SK-N-SH (cell line): Measurements from ENCODE around the gene SERTAD2. TPM values are rescaled to one million over a fixed set of nuclear protein-coding genes. Genes with fewer than 3 reads are reported as not detected.

Experiments used
- CTCF ChIA-PET: fragments of 300-600, 350-600 bp; formaldehyde crosslinking; extraction: SDS; loops from one replicate; lab custom pipeline; 2021; lab: Yijun Ruan, JAX
- POLR2A ChIA-PET: fragments of 350-600 bp; sonication (Branson Sonifier 250); formaldehyde crosslinking; extraction: SDS; loops from one replicate; lab custom pipeline; 2020; ENCODE audit warnings: antibody characterized with exemption, inconsistent platforms; lab: Yijun Ruan, JAX
- DNase-seq: peaks from one replicate; pipeline ENCODE4 v3.0.0; 2012
- H2AFZ ChIP-seq: fragments of 200-600 bp; sonication (generic); 2 replicates; pipeline ENCODE4 v1.8.1; 2016; ENCODE audit warnings: antibody characterized with exemption, mild to moderate bottlenecking, low read depth
- H3F3A ChIP-seq: fragments of 200-600 bp; sonication (generic); replicated peaks from 2 replicates; pipeline ENCODE3; 2016; ENCODE audit warnings: antibody characterized with exemption, mild to moderate bottlenecking; ENCODE audit not compliant: insufficient read depth
- H3K27ac ChIP-seq, 2 experiments: fragments of 200-500 bp in 1 of 2; fragments of 200-600 bp in 1 of 2; sonication (Bioruptor generic) in 1 of 2; sonication (generic), shearing (Covaris generic) in 1 of 2; 2 replicates each; pipeline versions ENCODE4 v1.5.1 to v1.6.1; 2014 to 2016; ENCODE audit warnings: low read depth in 2 of 2, inconsistent platforms in 1 of 2, low read length in 1 of 2, mild to moderate bottlenecking in 1 of 2, mixed read lengths in 1 of 2
- H3K27me3 ChIP-seq: fragments of 200-600 bp; sonication (generic), shearing (Covaris generic); 2 replicates; pipeline ENCODE4 v1.6.1; 2016; ENCODE audit warnings: mixed run types; ENCODE audit not compliant: insufficient read depth
- H3K36me3 ChIP-seq, 2 experiments: fragments of 200-500 bp in 1 of 2; fragments of 200-600 bp in 1 of 2; sonication (Bioruptor generic) in 1 of 2; sonication (generic) in 1 of 2; replicated peaks in 1 of 2; 2 replicates each; pipeline versions ENCODE3 to v1.5.1; 2014 to 2016; ENCODE audit warnings: low read length in 1 of 2, mild to moderate bottlenecking in 1 of 2; ENCODE audit not compliant: insufficient read depth in 2 of 2, control insufficient read depth in 1 of 2
- H3K4me1 ChIP-seq, 2 experiments: fragments of 200-500 bp in 1 of 2; fragments of 200-600 bp in 1 of 2; sonication (Bioruptor generic) in 1 of 2; sonication (generic), shearing (Covaris generic) in 1 of 2; 2 replicates each; pipeline versions ENCODE4 v1.5.1 to v1.6.1; 2014 to 2016; ENCODE audit warnings: low read depth in 1 of 2, low read length in 1 of 2, mixed run types in 1 of 2; ENCODE audit not compliant: insufficient read depth in 2 of 2, control insufficient read depth in 1 of 2
- H3K4me2 ChIP-seq: fragments of 200-600 bp; sonication (generic), shearing (Covaris generic); 2 replicates; pipeline ENCODE4 v1.6.1; 2017; ENCODE audit warnings: mixed run types
- H3K4me3 ChIP-seq, 2 experiments: fragments of 200-500 bp in 1 of 2; fragments of 200-600 bp in 1 of 2; sonication (Bioruptor generic) in 1 of 2; sonication (generic), shearing (Covaris generic) in 1 of 2; 2 replicates each; pipeline versions ENCODE4 v1.5.1 to v1.8.1; 2014 to 2016; ENCODE audit warnings: low read depth in 2 of 2, inconsistent platforms in 1 of 2, low read length in 1 of 2, mild to moderate bottlenecking in 1 of 2, mixed read lengths in 1 of 2, moderate library complexity in 1 of 2
- H3K79me2 ChIP-seq: fragments of 200-600 bp; sonication (generic); 2 replicates; pipeline ENCODE4 v1.8.1; 2017; ENCODE audit warnings: mild to moderate bottlenecking; ENCODE audit not compliant: insufficient read depth
- H3K9ac ChIP-seq: fragments of 200-600 bp; sonication (generic); 2 replicates; pipeline ENCODE4 v1.6.1; 2017; ENCODE audit warnings: mixed run types
- H3K9me2 ChIP-seq: fragments of 200-600 bp; sonication (generic); 2 replicates; pipeline ENCODE4 v1.6.1; 2017; ENCODE audit warnings: mixed run types
- H3K9me3 ChIP-seq: fragments of 200-600 bp; sonication (generic); 2 replicates; pipeline ENCODE4 v1.6.1; 2017; ENCODE audit warnings: mixed run types, mild to moderate bottlenecking, moderate library complexity
- H4K20me1 ChIP-seq: fragments of 200-600 bp; sonication (generic); 2 replicates; pipeline ENCODE4 v1.6.1; 2017; ENCODE audit warnings: mild to moderate bottlenecking, mixed run types; ENCODE audit not compliant: insufficient read depth
- CHD2 ChIP-seq: fragments of 150-350 bp; IDR thresholded peaks from 2 replicates; pipeline ENCODE4 v1.6.1; 2018; ENCODE audit warnings: low read length; ENCODE audit not compliant: partially characterized antibody
- ELF1 ChIP-seq: IDR thresholded peaks from 2 replicates; pipeline ENCODE4 v1.4.0; 2012
- EP300 ChIP-seq, 2 experiments: IDR thresholded peaks; 2 replicates each; pipeline versions ENCODE4 v1.4.0 to v1.6.1; 2012; ENCODE audit warnings: borderline replicate concordance in 1 of 2, low read depth in 1 of 2, low read length in 1 of 2
- EZH2phosphoT487 ChIP-seq: fragments of 200-600 bp; sonication (generic); IDR thresholded peaks from 2 replicates; pipeline ENCODE4 v1.6.1; 2017; ENCODE audit warnings: low read depth, mixed run types, mild to moderate bottlenecking, antibody characterized with exemption, moderate library complexity, borderline replicate concordance
- FOSL2 ChIP-seq: IDR thresholded peaks from 2 replicates; pipeline ENCODE4 v1.4.0; 2012; ENCODE audit warnings: low read depth, mild to moderate bottlenecking, moderate library complexity, borderline replicate concordance
- GATA2 ChIP-seq: sonication (generic); formaldehyde crosslinking; IDR thresholded peaks from 2 replicates; pipeline ENCODE4 v1.5.0; 2020; ENCODE audit warnings: mild to moderate bottlenecking, missing genetic modification reagents
- MEF2A ChIP-seq: IDR thresholded peaks from 2 replicates; pipeline ENCODE4 v1.4.0; 2012; ENCODE audit warnings: low read depth, borderline replicate concordance
- MXI1 ChIP-seq: IDR thresholded peaks from 2 replicates; pipeline ENCODE4 v1.6.1; 2012; ENCODE audit warnings: mild to moderate bottlenecking, low read depth, low read length, improper control_type of control experiment
- NFIC ChIP-seq: IDR thresholded peaks from 2 replicates; pipeline ENCODE4 v1.4.0; 2012; ENCODE audit warnings: borderline replicate concordance
- NRF1 ChIP-seq: IDR thresholded peaks from 2 replicates; pipeline ENCODE4 v1.6.1; 2012; ENCODE audit warnings: low read depth, mild to moderate bottlenecking, low read length
- POLR2AphosphoS5 ChIP-seq: IDR thresholded peaks from 2 replicates; pipeline ENCODE4 v1.6.1; 2012; ENCODE audit warnings: low read depth, low read length
- RAD21 ChIP-seq: IDR thresholded peaks from 2 replicates; pipeline ENCODE4 v1.6.1; 2012; ENCODE audit warnings: mild to moderate bottlenecking, low read length
- RCOR1 ChIP-seq: fragments of 150-350 bp; IDR thresholded peaks from 2 replicates; pipeline ENCODE4 v1.6.1; 2017; ENCODE audit warnings: antibody characterized with exemption, low read length
- TEAD4 ChIP-seq: IDR thresholded peaks from 2 replicates; pipeline ENCODE4 v1.4.0; 2012; ENCODE audit warnings: mild to moderate bottlenecking, borderline replicate concordance; ENCODE audit not compliant: insufficient read depth
- YY1 ChIP-seq: IDR thresholded peaks from 2 replicates; pipeline ENCODE4 v1.4.0; 2012; ENCODE audit warnings: low read depth, mild to moderate bottlenecking
- WGBS: methylation state at CpG from one replicate; pipeline ENCODE4 v1.1.6; 2017; ENCODE audit warnings: low lambda C conversion rate; 5-methylcytosine and 5-hydroxymethylcytosine counted together
- polyA plus RNA-seq, 3 experiments: library from polyadenylated mRNA; depleted of rRNA; stranded (reverse); fragments of >200 nt; gene quantifications; 2 replicates each; pipeline ENCODE4 v1.2.3, GENCODE V29; 2012
- TF ChIP-seq, protein P1 (sequence below): IDR thresholded peaks from 2 replicates; pipeline ENCODE4 v1.4.0; 2012; ENCODE audit warnings: low read depth, borderline replicate concordance
- TF ChIP-seq, protein P2 (sequence below): fragments of 200-600 bp; sonication (generic); IDR thresholded peaks from 2 replicates; pipeline ENCODE4 v1.6.1; 2017; ENCODE audit warnings: antibody characterized with exemption, mild to moderate bottlenecking, moderate library complexity
- TF ChIP-seq, protein P3 (sequence below): IDR thresholded peaks from 2 replicates; pipeline ENCODE4; 2012
- TF ChIP-seq, protein P4 (sequence below): fragments of 150-350 bp; IDR thresholded peaks from 2 replicates; pipeline ENCODE4 v1.6.1; 2016; ENCODE audit warnings: mild to moderate bottlenecking, low read depth, low read length

SERTAD2 gene
- polyA plus RNA-seq, 1 of the 3 experiments (the other 2 are of a cell fraction) = 9.1 TPM

DNA sequence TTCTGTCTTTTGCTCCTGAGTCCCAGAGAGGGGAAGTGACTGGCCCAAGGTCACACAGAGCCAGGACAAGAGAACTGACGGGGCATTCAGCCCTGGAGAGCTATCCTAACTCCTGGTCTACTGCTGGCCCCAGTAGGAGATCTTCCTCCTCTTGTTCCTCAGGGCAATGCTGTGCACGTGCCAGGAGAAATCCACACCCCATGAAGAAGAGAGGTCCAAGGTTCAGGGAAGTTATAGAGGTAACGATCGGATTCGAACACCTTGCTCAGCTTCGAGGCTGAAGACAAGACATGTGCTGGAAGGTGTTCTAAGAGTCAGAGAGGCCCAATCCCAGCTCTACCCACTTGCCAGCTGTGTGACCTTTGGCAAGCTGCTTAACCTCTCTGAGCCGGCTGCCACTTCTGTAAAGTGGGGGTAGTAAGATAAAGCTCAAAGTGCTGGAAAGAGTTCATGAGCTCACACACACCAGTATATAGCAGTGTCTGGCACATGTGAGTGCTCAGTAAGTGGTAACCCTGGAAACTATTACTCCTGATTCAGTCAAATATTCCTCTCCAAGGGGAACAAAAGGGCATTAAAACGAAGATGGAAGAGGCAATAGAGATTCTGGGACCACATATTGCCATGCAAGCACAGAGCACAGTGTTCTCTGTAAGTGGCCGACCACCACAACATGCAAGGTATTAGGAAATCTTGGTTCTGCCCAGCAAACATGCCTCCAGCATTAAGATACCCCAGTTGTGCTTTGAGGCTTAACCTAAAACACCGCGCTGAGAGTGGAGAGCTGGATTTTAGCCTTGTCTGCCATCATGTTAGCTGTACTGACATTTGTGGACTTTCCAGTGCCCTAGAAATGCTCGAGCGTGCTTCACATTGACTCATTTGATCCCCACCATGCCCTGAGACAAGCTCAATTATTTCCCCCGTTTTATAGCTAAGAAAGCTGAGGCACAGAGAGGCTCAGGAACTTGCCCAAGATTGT lies 25.6 kb downstream of the SERTAD2 start:
- Histone ChIP-seq H3K36me3 (peaks cover 7 to 12% of the 10 kb centered on the region in 2 experiments), H3K9me2 (no peaks in the 10 kb centered on the region), H3K27me3 (no peaks in the 10 kb centered on the region), H3K9me3 (no peaks in the 10 kb centered on the region), H3K9ac (no peak overlapping the region), H3K4me1 (peaks cover 0 to 42% of the 10 kb centered on the region in 2 experiments; a peak in 2 of 4 replicates), H4K20me1 (peaks cover 10% of the 10 kb centered on the region; the same call in 1 of the 2 replicates), H3K27ac (no peak overlapping the region; a peak in 1 of 4 replicates), H3K79me2 (peaks cover under 1% of the 10 kb centered on the region; the same call in 1 of the 2 replicates), H3K4me3 (no peak overlapping the region), H3K4me2 (no peak overlapping the region), H2AFZ (no peak overlapping the region), H3F3A (no peaks in the 10 kb centered on the region)
- no peak for DNase-seq
- TF ChIP-seq NFIC (no peak), EP300 (IDR thresholded peaks at IDR 0.05; ENCODE audit: borderline replicate concordance in 1 of 2, low read depth in 1 of 2, low read length in 1 of 2) (no peak), FOSL2 (no peak), MXI1 (no peak), POLR2AphosphoS5 (no peak), RCOR1 (no peak), EZH2phosphoT487 (no peak), CHD2 (no peak), YY1 (no peak), TEAD4 (no peak), NRF1 (no peak), RAD21 (no peak), GATA2 (CRISPR knock-in tag) (no peak), MEF2A (no peak), ELF1 (no peak)
- TF ChIP-seq, protein P1, sequence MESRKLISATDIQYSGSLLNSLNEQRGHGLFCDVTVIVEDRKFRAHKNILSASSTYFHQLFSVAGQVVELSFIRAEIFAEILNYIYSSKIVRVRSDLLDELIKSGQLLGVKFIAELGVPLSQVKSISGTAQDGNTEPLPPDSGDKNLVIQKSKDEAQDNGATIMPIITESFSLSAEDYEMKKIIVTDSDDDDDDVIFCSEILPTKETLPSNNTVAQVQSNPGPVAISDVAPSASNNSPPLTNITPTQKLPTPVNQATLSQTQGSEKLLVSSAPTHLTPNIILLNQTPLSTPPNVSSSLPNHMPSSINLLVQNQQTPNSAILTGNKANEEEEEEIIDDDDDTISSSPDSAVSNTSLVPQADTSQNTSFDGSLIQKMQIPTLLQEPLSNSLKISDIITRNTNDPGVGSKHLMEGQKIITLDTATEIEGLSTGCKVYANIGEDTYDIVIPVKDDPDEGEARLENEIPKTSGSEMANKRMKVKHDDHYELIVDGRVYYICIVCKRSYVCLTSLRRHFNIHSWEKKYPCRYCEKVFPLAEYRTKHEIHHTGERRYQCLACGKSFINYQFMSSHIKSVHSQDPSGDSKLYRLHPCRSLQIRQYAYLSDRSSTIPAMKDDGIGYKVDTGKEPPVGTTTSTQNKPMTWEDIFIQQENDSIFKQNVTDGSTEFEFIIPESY = no peak
- TF ChIP-seq, protein P2, sequence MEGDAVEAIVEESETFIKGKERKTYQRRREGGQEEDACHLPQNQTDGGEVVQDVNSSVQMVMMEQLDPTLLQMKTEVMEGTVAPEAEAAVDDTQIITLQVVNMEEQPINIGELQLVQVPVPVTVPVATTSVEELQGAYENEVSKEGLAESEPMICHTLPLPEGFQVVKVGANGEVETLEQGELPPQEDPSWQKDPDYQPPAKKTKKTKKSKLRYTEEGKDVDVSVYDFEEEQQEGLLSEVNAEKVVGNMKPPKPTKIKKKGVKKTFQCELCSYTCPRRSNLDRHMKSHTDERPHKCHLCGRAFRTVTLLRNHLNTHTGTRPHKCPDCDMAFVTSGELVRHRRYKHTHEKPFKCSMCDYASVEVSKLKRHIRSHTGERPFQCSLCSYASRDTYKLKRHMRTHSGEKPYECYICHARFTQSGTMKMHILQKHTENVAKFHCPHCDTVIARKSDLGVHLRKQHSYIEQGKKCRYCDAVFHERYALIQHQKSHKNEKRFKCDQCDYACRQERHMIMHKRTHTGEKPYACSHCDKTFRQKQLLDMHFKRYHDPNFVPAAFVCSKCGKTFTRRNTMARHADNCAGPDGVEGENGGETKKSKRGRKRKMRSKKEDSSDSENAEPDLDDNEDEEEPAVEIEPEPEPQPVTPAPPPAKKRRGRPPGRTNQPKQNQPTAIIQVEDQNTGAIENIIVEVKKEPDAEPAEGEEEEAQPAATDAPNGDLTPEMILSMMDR = no peak
- TF ChIP-seq, protein P3, sequence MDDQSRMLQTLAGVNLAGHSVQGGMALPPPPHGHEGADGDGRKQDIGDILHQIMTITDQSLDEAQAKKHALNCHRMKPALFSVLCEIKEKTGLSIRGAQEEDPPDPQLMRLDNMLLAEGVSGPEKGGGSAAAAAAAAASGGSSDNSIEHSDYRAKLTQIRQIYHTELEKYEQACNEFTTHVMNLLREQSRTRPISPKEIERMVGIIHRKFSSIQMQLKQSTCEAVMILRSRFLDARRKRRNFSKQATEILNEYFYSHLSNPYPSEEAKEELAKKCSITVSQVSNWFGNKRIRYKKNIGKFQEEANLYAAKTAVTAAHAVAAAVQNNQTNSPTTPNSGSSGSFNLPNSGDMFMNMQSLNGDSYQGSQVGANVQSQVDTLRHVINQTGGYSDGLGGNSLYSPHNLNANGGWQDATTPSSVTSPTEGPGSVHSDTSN = no peak
- TF ChIP-seq, protein P4, sequence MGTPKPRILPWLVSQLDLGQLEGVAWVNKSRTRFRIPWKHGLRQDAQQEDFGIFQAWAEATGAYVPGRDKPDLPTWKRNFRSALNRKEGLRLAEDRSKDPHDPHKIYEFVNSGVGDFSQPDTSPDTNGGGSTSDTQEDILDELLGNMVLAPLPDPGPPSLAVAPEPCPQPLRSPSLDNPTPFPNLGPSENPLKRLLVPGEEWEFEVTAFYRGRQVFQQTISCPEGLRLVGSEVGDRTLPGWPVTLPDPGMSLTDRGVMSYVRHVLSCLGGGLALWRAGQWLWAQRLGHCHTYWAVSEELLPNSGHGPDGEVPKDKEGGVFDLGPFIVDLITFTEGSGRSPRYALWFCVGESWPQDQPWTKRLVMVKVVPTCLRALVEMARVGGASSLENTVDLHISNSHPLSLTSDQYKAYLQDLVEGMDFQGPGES = no peak
- ChIA-PET CTCF (interaction anchor here (0.9 to 2.4 kb wide), 10 partner anchors 9 to 578 kb away, joined by 3 to 20 read pairs (median 4); partner anchors contain the start of gene SERTAD2), POLR2A (no interaction called here)
- 94% methylated on average over 14 of the region's 14 CpGs for WGBS
